ENCODE measurements around the gene GRHL1. TPM values are rescaled to one million over a fixed set of nuclear protein-coding genes. Genes with fewer than 3 reads are reported as not detected.

The GRHL1 gene
- total RNA-seq, 1 donor from 2014 or later: 37.4 TPM

- TF ChIP-seq CTCF (conservative IDR thresholded peaks at IDR 0.05): no peak
- Mint-ChIP-seq H3K27me3 (no peaks in the 10 kb centered on the region), H3K9me3 (no peaks in the 10 kb centered on the region), H3K4me3 (no peak overlapping the region), H3K4me1 (ENCODE audit: unreplicated experiment) (peaks cover 19% of the 10 kb centered on the region), H3K36me3 (peaks cover 23% of the 10 kb centered on the region), H3K27ac (no peak overlapping the region)
- no peak for DNase-seq (ENCODE audit: extremely low spot score, unreplicated experiment)
These were observed 13.0 kb downstream of the GRHL1 start for GRCh38 chr2:9964334-9964980.

- no peak overlapping the region for H3K4me3 Mint-ChIP-seq
- no peaks in the 10 kb centered on the region for H3K9me3 Mint-ChIP-seq
These were observed 13.8 kb downstream of the GRHL1 start for GRCh38 chr2:9965119-9965822.

GRCh38 chr2:9966491-9967022 lies 15.1 kb downstream of the GRHL1 start:
- Mint-ChIP-seq H3K27me3 (no peaks in the 10 kb centered on the region), H3K9me3 (no peaks in the 10 kb centered on the region), H3K27ac (no peak overlapping the region), H3K36me3 (peaks cover 28% of the 10 kb centered on the region), H3K4me1 (ENCODE audit: unreplicated experiment) (peaks cover 33% of the 10 kb centered on the region), H3K4me3 (no peak overlapping the region)
- no peak for DNase-seq (ENCODE audit: extremely low spot score, unreplicated experiment)
- TF ChIP-seq CTCF (conservative IDR thresholded peaks at IDR 0.05): no peak

More at GRCh38 chr2:9965119-9965822, 13.8 kb downstream of the GRHL1 start:
- TF ChIP-seq CTCF (conservative IDR thresholded peaks at IDR 0.05): no peak
- Mint-ChIP-seq H3K27me3 (no peaks in the 10 kb centered on the region), H3K36me3 (peaks cover 23% of the 10 kb centered on the region), H3K4me1 (ENCODE audit: unreplicated experiment) (peaks cover 21% of the 10 kb centered on the region), H3K27ac (no peak overlapping the region)
- DNase-seq (ENCODE audit: extremely low spot score, unreplicated experiment): no peak

GRCh38 chr2:9967053-9967775 lies 15.7 kb downstream of the GRHL1 start:
- no peak for DNase-seq (ENCODE audit: extremely low spot score, unreplicated experiment)
- Mint-ChIP-seq H3K9me3 (no peaks in the 10 kb centered on the region), H3K4me1 (ENCODE audit: unreplicated experiment) (peaks cover 34% of the 10 kb centered on the region), H3K27me3 (no peaks in the 10 kb centered on the region), H3K4me3 (no peak overlapping the region), H3K36me3 (peaks cover 25% of the 10 kb centered on the region), H3K27ac (peak overlapping the region; percentile 60)
- TF ChIP-seq CTCF (conservative IDR thresholded peaks at IDR 0.05): no peak

GRCh38 chr2:9968553-9969497 lies 17.3 kb downstream of the GRHL1 start:
- no peaks in the 10 kb centered on the region for H3K27me3 Mint-ChIP-seq
- no peak for TF ChIP-seq CTCF (conservative IDR thresholded peaks at IDR 0.05)
- no peak for DNase-seq (ENCODE audit: extremely low spot score, unreplicated experiment)
- peak overlapping the region; percentile 20 for H3K4me3 Mint-ChIP-seq
- H3K36me3 Mint-ChIP-seq: peaks cover 22% of the 10 kb centered on the region
- H3K4me1 Mint-ChIP-seq (ENCODE audit: unreplicated experiment): peaks cover 44% of the 10 kb centered on the region
- H3K27ac Mint-ChIP-seq: peak overlapping the region; percentile 52
- H3K9me3 Mint-ChIP-seq: no peaks in the 10 kb centered on the region

All from type B pancreatic cell (in vitro differentiated cells).